Heart right ventricle (tissue), 16 donors: ENCODE measurements around the gene BLCAP. TPM values are rescaled to one million over a fixed set of nuclear protein-coding genes. Genes with fewer than 3 reads are reported as not detected.

Experiments used
- ATAC-seq, 8 donors: fragments of 200-7000 bp; cut with Tn5 transposase; one replicate each; pipeline ENCODE4 v1.9.1; 2020; ENCODE audit warnings: mild to moderate bottlenecking in 8 of 8, moderate library complexity in 8 of 8, moderate number of reproducible peaks in 1 of 8
- DNase-seq, 2 donors: peaks; one replicate each; pipeline ENCODE4 v3.0.0-alpha.2; 2020
- H3K27ac ChIP-seq, 10 donors: fragments of 200-600 bp; sonication (generic) in 2 of 10; one replicate each; pipeline versions ENCODE4 v1.5.0 to v1.8.0; 2020 to 2022; ENCODE audit warnings: mild to moderate bottlenecking in 3 of 10
- H3K27me3 ChIP-seq, 7 donors: fragments of 200-600 bp; one replicate each; pipeline ENCODE4 v1.8.0; 2021 to 2022; ENCODE audit warnings: mild to moderate bottlenecking in 2 of 7
- H3K36me3 ChIP-seq, 9 donors: fragments of 200-600 bp; sonication (generic) in 1 of 9; one replicate each; pipeline versions ENCODE4 v1.5.0 to v1.8.0; 2020 to 2022; ENCODE audit warnings: mild to moderate bottlenecking in 2 of 9
- H3K4me1 ChIP-seq, 9 donors: fragments of 200-600 bp; sonication (generic) in 1 of 9; one replicate each; pipeline versions ENCODE4 v1.5.0 to v1.8.0; 2020 to 2022; ENCODE audit warnings: mild to moderate bottlenecking in 4 of 9
- H3K4me3 ChIP-seq, 10 donors: fragments of 200-600 bp; sonication (generic) in 2 of 10; one replicate each; pipeline versions ENCODE4 v1.5.0 to v1.8.0; 2020 to 2022; ENCODE audit warnings: mild to moderate bottlenecking in 7 of 10, moderate library complexity in 2 of 10
- H3K9me3 ChIP-seq, 11 donors: fragments of 200-600 bp in 10 of 11; sonication (generic) in 2 of 11; one replicate each; pipeline versions ENCODE4 v1.5.0 to v1.8.0; 2013 to 2022; ENCODE audit warnings: mild to moderate bottlenecking in 2 of 11, control low read depth in 1 of 11, moderate library complexity in 1 of 11
- WGBS, 2 donors: extraction: QIAGEN DNeasy Blood & Tissue Kit; methylation state at CpG; one replicate each; pipeline ENCODE4 v1.1.7; 2013; ENCODE audit warnings: inconsistent platforms in 1 of 2; 5-methylcytosine and 5-hydroxymethylcytosine counted together
- intact Hi-C, 10 donors: fragments of 100-400 bp; cut with DNase I; formaldehyde crosslinking; loops; one replicate each; pipeline versions ENCODE4 v1.11.1 to v1.14.2; 2022
- polyA plus RNA-seq, 2 donors: library from polyadenylated mRNA; stranded (reverse); fragments of 200-250 nt; gene quantifications; one replicate each; pipeline ENCODE4 v1.2.3, GENCODE V29; 2013
- total RNA-seq, 10 donors: library from RNA; stranded (reverse); fragmentation: NEBNext Ultra II Directional in 3 of 10; extraction: Animal tissue kit (Norgen Biotek cat#: 25700) in 3 of 10; gene quantifications; one replicate each; pipeline versions ENCODE4 v1.2.1 to v1.2.4, GENCODE V29; 2021 to 2023
- TF ChIP-seq, protein P1 (sequence below), 9 donors: fragments of 200-600 bp; sonication (generic) in 2 of 9; IDR thresholded peaks; one replicate each; pipeline versions ENCODE4 v1.5.0 to v1.8.0; 2021 to 2022; ENCODE audit warnings: antibody characterized with exemption in 9 of 9, mild to moderate bottlenecking in 5 of 9, moderate library complexity in 1 of 9
- donor health status: Arrhythmogenic right ventricular cardiomyopathy.
- donor health status: ischemic (EF 13 %, LVEDD 7.1; RV severe dilation, severe dysfunction).
- donor health status: healthy with polysubstance abuse.
- donor health status: DM: no; HTN: yes; CAD: no.
- donor health status: DM: no; HTN: no; CAD: no.
- donor health status: ischemic (EF 25% LVEDD 6.9; RV normal size, moderate dysfunction).
- donor health status: ischemic (EF 25% LVEDD 5.7; RV mildly dilated, moderate dysfunction).
- donor health status: healthy.
- donor health status: DM: yes; HTN: yes; CAD: no.
- donor health status: Ischemic cardiomyopathy.
- donor health status: ischemic (EF 35%, LVEDD 5.7; RV mildly dilated, moderate dysfunction).
- donor health status: nonischemic (EF 11% LVEDD 7.7; RV severe dilation, severe dysfunction).
- donor health status: DM: yes; HTN: yes; CAD: no.
- donor health status: PGD.
- donor health status: ischemic (EF 29% LVEDD 5.4; RV normal size, mild dysfunction).
- donor health status: nonischemic (EF 23%, LVEDD 6.1; RV moderate dilation, normal function).

The BLCAP gene
- total and polyA plus RNA-seq, 12 donors: 66.1 to 106 (median 82.9) TPM

DNA sequence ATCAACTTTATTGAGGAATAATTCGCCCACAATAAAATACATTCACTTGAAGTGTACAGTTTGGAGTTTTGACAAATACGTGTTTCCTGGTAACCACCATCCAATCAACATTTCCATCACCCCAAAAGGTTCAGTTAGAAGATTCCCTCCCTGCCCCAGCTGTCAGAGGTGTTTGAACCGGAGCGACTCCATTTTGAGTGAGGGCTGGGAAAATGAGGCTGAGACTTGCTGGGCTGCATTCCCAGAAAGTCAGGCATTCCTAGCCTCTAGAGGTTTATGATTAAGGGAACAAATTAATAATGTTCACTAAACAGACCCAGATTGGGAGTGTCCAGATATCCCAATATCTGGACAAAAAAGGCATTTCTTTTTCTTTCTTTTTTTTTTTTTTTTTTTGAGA is 33.0 kb upstream of the BLCAP start:
- TF ChIP-seq, protein P1, sequence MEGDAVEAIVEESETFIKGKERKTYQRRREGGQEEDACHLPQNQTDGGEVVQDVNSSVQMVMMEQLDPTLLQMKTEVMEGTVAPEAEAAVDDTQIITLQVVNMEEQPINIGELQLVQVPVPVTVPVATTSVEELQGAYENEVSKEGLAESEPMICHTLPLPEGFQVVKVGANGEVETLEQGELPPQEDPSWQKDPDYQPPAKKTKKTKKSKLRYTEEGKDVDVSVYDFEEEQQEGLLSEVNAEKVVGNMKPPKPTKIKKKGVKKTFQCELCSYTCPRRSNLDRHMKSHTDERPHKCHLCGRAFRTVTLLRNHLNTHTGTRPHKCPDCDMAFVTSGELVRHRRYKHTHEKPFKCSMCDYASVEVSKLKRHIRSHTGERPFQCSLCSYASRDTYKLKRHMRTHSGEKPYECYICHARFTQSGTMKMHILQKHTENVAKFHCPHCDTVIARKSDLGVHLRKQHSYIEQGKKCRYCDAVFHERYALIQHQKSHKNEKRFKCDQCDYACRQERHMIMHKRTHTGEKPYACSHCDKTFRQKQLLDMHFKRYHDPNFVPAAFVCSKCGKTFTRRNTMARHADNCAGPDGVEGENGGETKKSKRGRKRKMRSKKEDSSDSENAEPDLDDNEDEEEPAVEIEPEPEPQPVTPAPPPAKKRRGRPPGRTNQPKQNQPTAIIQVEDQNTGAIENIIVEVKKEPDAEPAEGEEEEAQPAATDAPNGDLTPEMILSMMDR (IDR thresholded peaks at IDR 0.05): no peak
- H3K4me1 ChIP-seq: peaks cover 0 to 7% (median 5%) of the 10 kb centered on the region in 9 donors
- intact Hi-C loops: loop anchor here in 9 of 10 donors (5.0 to 10.0 kb wide), 8 partner anchors 334 to 844 kb away; no protein-coding TSS in a partner anchor
- peaks cover 0 to 51% (median 40%) of the 10 kb centered on the region in 7 donors for H3K27me3 ChIP-seq
- ATAC-seq (no peak), DNase-seq (no peak)
- 71 to 75% methylated on average over 4 of the region's 4 CpGs for WGBS, 2 donors
- H3K9me3 ChIP-seq: no peaks in the 10 kb centered on the region
- H3K4me3 ChIP-seq: no peak overlapping the region
- no peaks in the 10 kb centered on the region for H3K36me3 ChIP-seq
- no peak overlapping the region for H3K27ac ChIP-seq

GRCh38 chr20:37559312-37560027 is 31.8 kb upstream of the BLCAP start:
- Histone ChIP-seq H3K27me3 (peaks cover 0 to 40% (median 35%) of the 10 kb centered on the region in 7 donors), H3K4me3 (no peak overlapping the region)

DNA sequence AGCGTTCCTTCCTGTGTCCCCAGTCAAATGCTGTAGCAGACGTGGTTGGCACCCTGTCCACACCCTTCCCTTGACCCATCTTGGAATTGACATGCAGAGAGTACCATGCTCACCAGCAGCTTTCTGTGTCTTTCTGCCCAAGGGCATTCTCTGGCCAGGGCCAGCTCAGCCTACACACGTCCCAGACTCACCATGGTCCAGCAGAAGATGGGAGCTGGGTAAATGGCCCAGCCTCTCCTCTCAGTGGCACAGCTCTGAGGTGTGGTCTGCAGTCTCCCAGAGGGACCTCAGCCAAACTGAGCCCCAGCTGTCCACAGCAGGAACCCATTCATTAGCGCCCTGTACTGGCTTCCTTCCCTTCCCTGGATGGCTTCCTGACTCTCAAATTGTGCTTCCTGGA is 31.1 kb upstream of the BLCAP start:
- TF ChIP-seq, protein P1 (IDR thresholded peaks at IDR 0.05): no peak
- intact Hi-C loops: no loop called here
- WGBS, 2 donors: 67 to 69% methylated on average over 4 of the region's 4 CpGs

More at GRCh38 chr20:37559312-37560027, 31.8 kb upstream of the BLCAP start:
- ATAC-seq: no peak
- TF ChIP-seq, protein P1 (IDR thresholded peaks at IDR 0.05): no peak
- Histone ChIP-seq H3K36me3 (no peaks in the 10 kb centered on the region), H3K4me1 (peaks cover 0 to 5% (median 3%) of the 10 kb centered on the region in 9 donors), H3K9me3 (no peaks in the 10 kb centered on the region), H3K27ac (no peak overlapping the region)
- WGBS, 2 donors: 86 to 87% methylated on average over 11 of the region's 11 CpGs
- no peak for DNase-seq
- intact Hi-C loops: loop anchor here in 9 of 10 donors (5.0 to 10.0 kb wide), 8 partner anchors 335 to 845 kb away; no protein-coding TSS in a partner anchor

DNA sequence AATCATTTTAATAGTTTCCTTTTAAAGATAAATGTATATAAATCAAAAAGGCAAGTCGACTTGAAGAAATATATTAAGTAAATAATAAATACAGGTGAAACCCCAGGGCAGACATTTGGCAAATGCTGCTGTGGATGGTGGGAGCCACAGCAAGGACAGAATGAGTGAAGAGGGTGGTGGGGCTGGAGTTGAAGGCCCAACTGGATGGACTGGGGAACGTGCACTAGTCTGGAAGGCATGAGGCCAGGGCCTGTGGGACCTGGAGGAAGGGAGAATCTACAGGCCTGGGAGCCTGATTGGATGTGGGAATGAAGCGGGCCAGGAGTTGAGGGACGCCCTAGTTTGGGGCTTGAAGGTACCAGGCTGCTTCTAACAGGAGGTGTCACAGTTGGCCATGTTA is 30.6 kb upstream of the BLCAP start:
- intact Hi-C loops: no loop called here
- WGBS, 2 donors: 88 to 90% methylated on average over 4 of the region's 4 CpGs
- H3K4me3 ChIP-seq: no peak overlapping the region

More for the DNA sequence above, 31.1 kb upstream of the BLCAP start:
- Histone ChIP-seq H3K9me3 (no peaks in the 10 kb centered on the region), H3K4me3 (no peak overlapping the region), H3K27ac (no peak overlapping the region), H3K4me1 (no peaks in the 10 kb centered on the region), H3K36me3 (no peaks in the 10 kb centered on the region), H3K27me3 (peaks cover 0 to 33% (median 28%) of the 10 kb centered on the region in 7 donors)
- ATAC-seq (no peak), DNase-seq (no peak)

More for the DNA sequence above, 30.6 kb upstream of the BLCAP start:
- ATAC-seq: no peak
- Histone ChIP-seq H3K36me3 (no peaks in the 10 kb centered on the region), H3K27ac (no peak overlapping the region), H3K27me3 (peaks cover 0 to 28% (median 23%) of the 10 kb centered on the region in 7 donors), H3K9me3 (no peaks in the 10 kb centered on the region), H3K4me1 (no peaks in the 10 kb centered on the region)
- no peak for DNase-seq
- TF ChIP-seq, protein P1 (IDR thresholded peaks at IDR 0.05): no peak
